Tibial nerve (tissue), 4 donors: Measurements from ENCODE around the gene EVX2. TPM values are rescaled to one million over a fixed set of nuclear protein-coding genes. Genes with fewer than 3 reads are reported as not detected.
A peak's percentile ranks its signal among the peaks of the same experiment; 100 is the strongest.

Experiments used
- DNase-seq, 2 donors: peaks; one replicate each; pipeline ENCODE4 v3.0.0-alpha.2; 2019; ENCODE audit warnings: low spot score in 2 of 2
- H3K27ac ChIP-seq, 4 donors: fragments of 200-600 bp; sonication (generic) in 3 of 4; one replicate each; pipeline ENCODE4 v1.5.1; 2017 to 2019; ENCODE audit warnings: mild to moderate bottlenecking in 1 of 4
- H3K27me3 ChIP-seq, 2 donors: fragments of 200-600 bp; sonication (generic) in 1 of 2; one replicate each; pipeline versions ENCODE4 v1.5.1 to v1.6.0; 2017 to 2019
- H3K36me3 ChIP-seq, 3 donors: fragments of 200-600 bp; sonication (generic); one replicate each; pipeline ENCODE4 v1.5.1; 2018 to 2019
- H3K4me1 ChIP-seq, 4 donors: fragments of 200-600 bp; sonication (generic) in 3 of 4; one replicate each; pipeline ENCODE4 v1.5.1; 2017 to 2019
- H3K4me3 ChIP-seq, 4 donors: fragments of 200-600 bp; sonication (generic) in 3 of 4; one replicate each; pipeline ENCODE4 v1.5.1; 2017 to 2019; ENCODE audit warnings: mild to moderate bottlenecking in 1 of 4, moderate library complexity in 1 of 4
- H3K9me3 ChIP-seq, 4 donors: fragments of 200-600 bp; sonication (generic) in 3 of 4; one replicate each; pipeline ENCODE4 v1.5.1; 2017 to 2019
- CTCF ChIP-seq, 5 experiments: fragments of 200-600 bp in 3 of 5; fragments of 450-650 bp in 2 of 5; sonication (generic) in 3 of 5; IDR thresholded peaks; one replicate each; pipeline ENCODE4 v1.5.1; 2016 to 2019; ENCODE audit warnings: antibody characterized with exemption in 5 of 5, mild to moderate bottlenecking in 3 of 5, moderate library complexity in 2 of 5
- EP300 ChIP-seq, 2 donors: sonication (generic); formaldehyde crosslinking; IDR thresholded peaks; one replicate each; pipeline ENCODE4 v1.6.1; 2017; ENCODE audit warnings: antibody characterized with exemption in 2 of 2, mild to moderate bottlenecking in 1 of 2
- POLR2A ChIP-seq, 2 donors: fragments of 450-650 bp; IDR thresholded peaks; one replicate each; pipeline ENCODE4 v1.6.1; 2017; ENCODE audit warnings: antibody characterized with exemption in 2 of 2, mild to moderate bottlenecking in 2 of 2, moderate library complexity in 2 of 2
- WGBS, 2 donors: methylation state at CpG; one replicate each; pipeline ENCODE4 v1.1.5; 2018; 5-methylcytosine and 5-hydroxymethylcytosine counted together
- total RNA-seq, 4 donors: library from RNA; depleted of rRNA; stranded (reverse); fragments of >200 nt; gene quantifications; one replicate each; pipeline ENCODE4 v1.1.0, GENCODE V29; 2016

The EVX2 gene
- total RNA-seq, 4 donors from 2014 or later, result not detected

DNA sequence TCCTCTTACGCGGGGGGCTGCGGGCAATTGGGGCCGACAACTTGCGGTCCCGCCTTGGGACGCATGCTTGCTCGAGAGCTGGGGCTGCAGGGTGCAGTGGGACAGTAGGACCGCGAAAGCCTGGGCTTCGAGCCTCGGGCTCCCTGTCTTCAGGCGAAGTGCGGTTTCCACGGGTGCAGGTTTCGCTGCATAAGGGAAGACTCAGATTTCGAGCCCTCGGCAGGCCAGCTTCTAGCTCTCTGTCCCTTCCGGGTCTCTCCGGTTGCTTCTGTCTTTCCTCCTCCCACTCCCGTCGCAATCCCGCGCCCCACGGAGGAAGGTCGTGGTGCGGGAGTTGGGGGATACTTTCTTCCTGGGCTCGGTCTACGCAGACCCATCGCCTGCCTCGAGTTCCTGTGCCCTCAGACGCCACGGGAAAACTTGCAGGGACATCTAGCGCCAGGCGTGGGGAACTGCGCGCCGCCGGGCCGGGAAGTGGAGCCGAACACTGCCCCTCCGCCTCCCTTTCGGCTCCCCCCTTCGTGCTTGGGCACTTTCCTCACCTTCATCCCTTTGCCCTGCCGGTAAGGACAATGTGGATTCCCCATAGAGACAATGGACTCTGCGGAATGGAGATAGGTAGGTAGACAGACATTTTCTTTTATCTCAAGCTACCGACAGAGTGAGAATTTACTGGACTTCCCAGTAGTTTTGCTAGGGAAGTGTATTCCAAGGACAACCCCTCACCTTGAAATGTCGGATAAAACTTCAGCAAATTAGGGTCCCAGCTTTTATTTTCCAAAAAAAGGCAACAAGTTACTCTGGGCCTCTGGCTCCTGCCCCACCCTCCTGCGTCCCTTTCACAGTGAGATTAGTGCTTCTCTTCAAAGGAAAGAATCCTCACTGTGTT is 4.5 kb upstream of the EVX2 start:
- Histone ChIP-seq H3K4me3 (peak overlapping the region in 1 of 4 donors; percentile 35), H3K27me3 (peaks cover 8 to 98% of the 10 kb centered on the region in 2 donors), H3K9me3 (no peaks in the 10 kb centered on the region), H3K36me3 (no peaks in the 10 kb centered on the region), H3K4me1 (peaks cover 0 to 53% (median 20%) of the 10 kb centered on the region in 4 donors), H3K27ac (no peak overlapping the region)
- no peak for TF ChIP-seq POLR2A (IDR thresholded peaks at IDR 0.05)
- peak; percentile 53 to 83 (median 65) for TF ChIP-seq CTCF (IDR thresholded peaks at IDR 0.05)
- TF ChIP-seq EP300 (IDR thresholded peaks at IDR 0.05), result no peak
- peak in 1 of 2 donors; percentile 36 for DNase-seq
- 5 to 11% methylated on average over 34 to 38 of the region's 49 CpGs for WGBS, 2 donors

DNA sequence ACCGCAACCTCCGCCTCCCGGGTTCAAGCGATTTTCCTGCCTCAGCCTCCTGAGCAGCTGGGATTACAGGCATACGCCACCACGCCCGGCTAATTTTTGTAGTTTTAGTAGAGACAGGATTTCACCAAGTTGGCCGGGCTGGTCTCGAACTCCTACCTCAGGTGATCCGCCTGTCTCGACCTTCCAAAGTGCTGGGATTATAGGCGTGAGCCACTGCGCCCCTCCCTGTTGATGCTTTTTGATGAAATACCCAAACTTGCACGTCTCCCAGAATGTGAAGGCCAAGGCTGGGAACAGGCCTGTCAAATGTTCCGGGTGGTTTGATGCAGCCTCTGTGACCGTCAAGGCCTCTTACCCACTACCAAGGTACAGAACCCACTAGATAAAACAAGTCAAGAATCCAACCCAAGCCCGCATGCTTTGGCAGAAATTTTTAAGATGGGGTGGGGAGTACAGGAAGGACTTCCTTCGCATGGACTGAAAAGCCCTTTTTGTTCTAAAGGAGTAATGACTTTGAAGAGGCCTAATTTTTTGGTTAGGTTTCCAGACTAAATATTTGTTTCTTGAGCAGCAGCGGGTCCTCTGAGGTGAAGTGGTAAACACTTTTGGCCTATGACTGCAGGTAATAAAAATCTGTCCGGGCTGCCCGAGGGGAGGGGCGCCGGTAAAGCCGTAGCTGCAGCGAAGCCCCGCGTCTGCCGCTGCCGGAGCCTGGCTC is 3.7 kb upstream of the EVX2 start:
- H3K36me3 ChIP-seq, result no peaks in the 10 kb centered on the region
- no peak for DNase-seq
- WGBS, 2 donors, result 45 to 52% methylated on average over 27 to 29 of the region's 29 CpGs
- H3K27me3 ChIP-seq, result peaks cover 12 to 100% of the 10 kb centered on the region in 2 donors
- TF ChIP-seq POLR2A (IDR thresholded peaks at IDR 0.05), result no peak
- no peak for TF ChIP-seq CTCF (IDR thresholded peaks at IDR 0.05)
- no peak for TF ChIP-seq EP300 (IDR thresholded peaks at IDR 0.05)
- no peak overlapping the region for H3K27ac ChIP-seq
- H3K4me3 ChIP-seq, result peak overlapping the region in 1 of 4 donors; percentile 35
- peaks cover 0 to 53% (median 16%) of the 10 kb centered on the region in 4 donors for H3K4me1 ChIP-seq
- H3K9me3 ChIP-seq, result no peaks in the 10 kb centered on the region

GRCh38 chr2:176085861-176086771 is 2.4 kb upstream of the EVX2 start:
- Histone ChIP-seq H3K4me3 (no peak overlapping the region), H3K36me3 (no peaks in the 10 kb centered on the region), H3K4me1 (peaks cover 0 to 55% (median 16%) of the 10 kb centered on the region in 4 donors), H3K9me3 (no peaks in the 10 kb centered on the region), H3K27me3 (peaks cover 20 to 100% of the 10 kb centered on the region in 2 donors), H3K27ac (no peak overlapping the region)
- TF ChIP-seq CTCF (IDR thresholded peaks at IDR 0.05) (peak in 3 of 5 experiments; percentile 19 to 33 (median 31)), EP300 (IDR thresholded peaks at IDR 0.05) (no peak)
- 4 to 5% methylated on average over 28 to 41 of the region's 46 CpGs for WGBS, 2 donors
- DNase-seq, result peak in 1 of 2 donors; percentile 45

GRCh38 chr2:176085120-176085788 is 1.5 kb upstream of the EVX2 start:
- H3K4me3 ChIP-seq, result no peak overlapping the region
- no peaks in the 10 kb centered on the region for H3K36me3 ChIP-seq
- TF ChIP-seq POLR2A (IDR thresholded peaks at IDR 0.05) (no peak), CTCF (IDR thresholded peaks at IDR 0.05) (no peak), EP300 (IDR thresholded peaks at IDR 0.05) (no peak)
- WGBS, 2 donors, result 5 to 6% methylated on average over 29 to 39 of the region's 40 CpGs
- DNase-seq, result no peak
- no peaks in the 10 kb centered on the region for H3K9me3 ChIP-seq
- peaks cover 0 to 63% (median 19%) of the 10 kb centered on the region in 4 donors for H3K4me1 ChIP-seq
- peaks cover 21 to 100% of the 10 kb centered on the region in 2 donors for H3K27me3 ChIP-seq
- no peak overlapping the region for H3K27ac ChIP-seq
